ENCODE results near the gene IFT88.

GRCh38 chr13:20684546-20684945, 117.6 kb downstream of the IFT88 start:
- no peak for TF ChIP-seq EP300 (IDR thresholded peaks at IDR 0.05)
- no peak for TF ChIP-seq CTCF (IDR thresholded peaks at IDR 0.05)
